HG03280 (cell line): Measurements from ENCODE around the gene PRKG1.

Experiments used
- ATAC-seq: cut with Tn5 transposase; IDR thresholded peaks from one replicate; pipeline ENCODE4 v1.9.1; 2021; ENCODE audit warnings: mild to moderate bottlenecking, moderate library complexity; ENCODE audit not compliant: unreplicated experiment

Gene PRKG1

DNA sequence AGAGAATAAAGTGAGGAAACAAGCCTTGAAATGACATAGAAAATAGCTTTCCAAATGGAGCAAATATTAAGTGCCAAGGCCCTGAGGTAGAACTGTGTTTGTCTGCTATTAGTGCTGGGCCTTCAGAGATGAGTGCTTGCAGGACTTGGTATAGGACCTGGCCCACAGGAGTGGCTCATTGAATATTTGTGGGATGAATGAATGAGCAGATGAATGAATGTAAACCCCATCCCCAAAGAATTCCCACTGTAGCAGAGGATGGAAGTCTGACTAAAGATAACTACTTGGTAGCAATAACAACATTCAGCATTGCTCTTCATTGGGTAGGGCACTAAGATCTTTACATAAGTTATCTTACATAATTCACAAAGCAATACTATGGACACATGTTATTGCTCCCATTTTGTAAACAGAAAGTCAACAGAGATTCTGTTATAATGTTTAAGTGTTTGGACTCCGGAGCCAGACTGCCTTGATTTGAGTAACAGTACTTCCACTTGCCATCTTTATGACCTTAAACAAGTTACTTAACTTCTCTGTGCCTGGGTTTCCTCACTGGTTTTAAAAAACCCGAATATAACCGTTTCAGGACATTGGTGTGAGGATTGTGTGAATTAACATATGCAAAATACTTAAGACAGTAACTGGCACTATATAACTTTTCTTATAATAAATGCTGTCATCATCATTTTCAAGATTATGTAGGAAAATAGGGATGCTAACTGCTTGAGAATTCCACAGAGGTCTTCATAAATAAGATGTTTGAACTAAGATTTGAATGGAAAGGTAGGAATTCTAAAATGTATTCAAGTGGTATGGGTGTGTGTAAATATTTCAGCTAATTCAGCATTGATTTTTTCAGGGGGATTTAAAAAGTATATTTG is 141.9 kb downstream of the PRKG1 start:
- ATAC-seq = no peak

DNA sequence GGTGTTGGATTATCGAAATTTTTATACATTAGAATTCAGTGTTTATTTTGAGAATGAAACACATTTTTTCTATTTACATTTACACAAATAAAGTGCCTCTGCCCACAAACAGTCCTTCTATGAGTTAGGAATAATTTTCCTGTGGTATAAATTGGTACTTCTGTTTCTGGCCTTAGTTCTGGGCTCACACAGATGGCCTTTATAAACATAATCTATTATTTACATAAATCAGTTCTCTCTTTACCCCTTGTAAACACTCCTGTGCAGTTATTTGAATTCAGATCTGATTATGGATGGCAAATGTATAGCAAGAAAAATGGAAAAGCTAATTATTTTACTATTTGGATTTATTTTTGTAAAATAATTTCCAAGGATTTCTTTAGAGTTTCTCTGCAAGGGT is 143.2 kb downstream of the PRKG1 start:
- no peak for ATAC-seq

DNA sequence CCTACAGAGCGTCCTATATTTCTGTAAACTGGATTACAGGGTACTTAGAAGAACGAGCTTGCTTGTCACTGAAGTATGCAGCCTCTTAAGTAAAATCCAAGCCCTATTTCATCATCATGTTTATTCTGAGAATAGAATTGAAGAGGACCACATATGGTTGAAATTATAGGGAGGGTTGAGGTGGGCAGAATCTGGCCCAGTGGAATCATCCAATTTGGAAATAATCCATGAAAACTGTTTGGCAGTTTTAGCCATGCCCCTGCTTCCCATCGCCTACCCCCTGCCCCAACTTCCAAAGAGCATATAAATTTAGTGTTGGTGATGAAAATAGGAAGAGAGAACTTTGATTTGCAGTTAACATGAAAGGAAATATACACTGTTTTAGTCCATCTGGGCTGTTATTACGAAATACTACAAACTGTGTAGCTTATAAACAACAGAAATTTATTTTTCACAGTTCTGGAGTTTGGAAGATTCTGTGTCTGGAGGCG is 150.4 kb downstream of the PRKG1 start:
- ATAC-seq = no peak

GRCh38 chr10:51227897-51228713 is 153.8 kb downstream of the PRKG1 start:
- no peak for ATAC-seq

DNA sequence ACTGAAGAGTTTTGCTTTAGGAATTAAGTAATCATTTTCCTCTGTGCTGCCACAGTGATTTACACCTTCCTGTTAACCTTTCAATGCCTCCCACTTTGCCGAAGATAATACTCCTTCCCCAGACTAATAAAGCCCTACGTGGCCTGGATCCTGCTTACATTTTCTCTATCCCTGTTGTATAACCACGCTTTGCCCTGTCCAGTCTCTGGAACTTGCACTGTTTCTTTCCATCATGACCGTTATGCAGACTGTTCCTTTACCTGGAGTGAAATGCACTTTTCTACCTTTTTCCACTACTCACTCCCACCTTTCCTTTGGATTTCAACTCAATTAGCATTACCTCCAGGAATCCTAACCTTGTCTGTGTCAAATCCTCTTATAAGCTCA is 154.4 kb downstream of the PRKG1 start:
- no peak for ATAC-seq

- ATAC-seq = no peak
These were observed 156.7 kb downstream of the PRKG1 start for GRCh38 chr10:51230887-51231585.

DNA sequence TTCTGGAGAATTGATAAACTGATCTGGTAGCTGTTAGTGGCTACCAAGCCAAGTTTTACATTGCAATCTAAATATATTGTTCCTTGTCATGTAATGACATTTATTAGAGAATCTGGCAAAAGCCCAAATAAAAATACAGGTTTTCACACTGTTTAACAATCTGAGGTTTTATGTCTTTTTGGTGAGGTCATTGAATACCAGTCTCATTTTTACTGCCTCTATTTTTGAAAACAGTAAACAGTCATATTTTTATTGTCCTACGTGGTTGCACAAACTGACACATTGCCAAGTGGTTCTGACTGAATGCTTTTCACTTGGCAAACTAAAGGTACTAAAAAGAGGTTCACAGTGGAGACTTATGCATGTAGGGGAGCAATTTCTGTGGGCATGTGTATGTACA is 157.5 kb downstream of the PRKG1 start:
- ATAC-seq = no peak

DNA sequence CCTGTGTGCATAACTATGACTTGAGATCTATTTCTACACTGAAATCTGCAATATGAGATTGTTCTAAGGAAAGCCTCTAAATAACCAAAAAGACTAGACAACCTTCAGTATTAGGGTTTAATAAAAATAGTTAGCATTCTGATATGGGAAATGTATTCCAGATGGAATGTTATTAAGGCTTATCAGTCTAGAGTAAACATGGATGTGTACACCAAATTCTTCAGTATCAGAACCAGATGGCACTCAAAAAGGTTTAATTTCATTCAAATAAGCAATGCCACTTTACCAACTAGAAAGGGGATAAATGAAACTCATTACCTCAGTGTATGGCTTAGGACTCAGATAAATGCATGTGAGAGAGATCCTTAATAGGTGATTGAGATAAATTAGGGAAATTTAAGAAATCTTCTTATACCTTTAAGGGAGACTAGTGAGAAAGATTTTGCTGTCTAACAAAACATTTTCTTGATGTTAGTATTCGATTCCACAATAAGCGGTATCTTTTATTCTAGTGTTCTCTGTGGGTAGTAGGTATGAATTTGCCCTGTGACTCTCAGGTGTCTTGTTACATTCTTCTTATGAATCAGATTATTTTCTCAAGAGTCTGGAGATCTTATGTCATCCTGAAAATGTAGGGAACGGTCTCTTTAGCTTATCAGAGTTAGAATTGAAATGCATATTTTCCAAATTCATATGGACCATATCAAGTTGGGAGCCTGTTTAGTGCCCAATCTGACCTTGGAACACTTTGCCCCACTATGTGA is 159.2 kb downstream of the PRKG1 start:
- no peak for ATAC-seq

DNA sequence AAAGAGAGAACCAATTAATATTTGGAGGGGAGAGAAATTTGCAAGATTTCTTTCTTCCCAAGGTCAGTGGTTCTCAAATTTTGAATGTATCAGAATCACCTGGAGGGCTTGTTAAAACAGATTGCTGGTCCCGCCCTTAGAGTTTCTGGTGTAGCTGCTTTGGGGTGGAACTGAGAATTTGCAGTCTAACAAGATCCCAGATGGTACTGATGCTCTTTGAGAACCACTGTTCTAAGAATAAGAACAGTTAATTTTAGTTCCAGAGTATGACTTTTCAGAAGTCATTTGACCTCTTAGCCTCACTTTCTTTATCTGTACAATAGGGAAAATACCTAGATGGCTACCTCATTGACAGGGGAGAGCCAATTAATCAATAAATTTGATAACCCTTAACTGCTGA is 161.6 kb downstream of the PRKG1 start:
- ATAC-seq = peak; percentile 55

GRCh38 chr10:51239006-51239405 is 164.7 kb downstream of the PRKG1 start:
- no peak for ATAC-seq

DNA sequence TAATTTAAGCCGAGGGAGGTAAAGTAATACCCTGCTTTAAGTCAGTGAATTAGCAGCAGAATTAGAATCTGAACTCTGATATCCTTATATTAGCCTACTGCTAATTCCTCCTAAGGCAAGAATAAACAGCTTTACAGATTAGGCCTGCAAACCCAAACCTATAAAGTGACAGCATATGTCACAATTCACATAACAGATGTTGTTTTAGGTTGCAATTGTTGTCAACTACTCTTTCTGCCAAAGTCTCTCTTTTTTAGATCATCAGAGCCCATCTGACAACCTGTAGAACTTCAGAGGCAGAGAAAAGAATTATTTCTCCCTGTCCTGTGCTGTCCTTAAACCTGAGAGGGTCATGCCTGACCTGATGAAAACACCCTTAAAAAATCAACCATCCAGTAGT is 167.2 kb downstream of the PRKG1 start:
- no peak for ATAC-seq

DNA sequence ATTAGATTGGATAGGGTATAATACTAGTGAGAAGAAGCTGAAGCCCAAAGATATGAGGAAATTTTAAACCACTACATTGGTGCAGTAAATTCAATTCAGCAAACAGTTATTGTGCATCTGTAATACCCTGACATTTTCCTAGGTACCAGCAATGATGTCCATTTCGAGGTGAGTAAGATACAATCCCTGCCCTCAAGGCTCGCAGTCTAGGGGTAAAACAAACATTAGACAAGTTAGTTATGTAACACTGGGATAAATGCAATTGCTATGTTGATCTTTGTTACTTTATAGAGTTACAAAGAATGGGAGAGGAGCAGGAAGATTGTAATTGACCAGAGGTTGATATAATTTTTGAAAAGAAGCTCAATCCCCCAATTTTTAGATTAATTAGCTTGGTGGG is 168.1 kb downstream of the PRKG1 start:
- no peak for ATAC-seq

DNA sequence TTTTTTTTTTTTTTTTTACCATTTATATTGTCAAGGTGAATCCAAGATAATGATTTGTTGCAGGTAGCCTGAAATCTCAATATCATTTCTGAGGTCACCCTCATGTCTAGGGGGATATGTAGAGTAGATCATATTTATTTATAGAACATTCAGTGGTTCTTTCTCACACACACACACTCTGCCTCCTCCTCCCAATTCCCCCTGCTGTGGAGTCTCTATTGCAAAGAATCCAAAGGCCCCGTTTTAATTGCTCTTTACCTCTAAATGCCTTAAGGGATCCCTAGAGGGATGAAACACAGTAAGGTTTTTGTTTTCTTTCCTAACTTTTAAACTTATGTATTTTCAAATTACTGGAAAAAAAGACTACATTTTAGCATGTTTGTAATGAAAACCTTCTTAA is 170.0 kb downstream of the PRKG1 start:
- ATAC-seq = no peak

DNA sequence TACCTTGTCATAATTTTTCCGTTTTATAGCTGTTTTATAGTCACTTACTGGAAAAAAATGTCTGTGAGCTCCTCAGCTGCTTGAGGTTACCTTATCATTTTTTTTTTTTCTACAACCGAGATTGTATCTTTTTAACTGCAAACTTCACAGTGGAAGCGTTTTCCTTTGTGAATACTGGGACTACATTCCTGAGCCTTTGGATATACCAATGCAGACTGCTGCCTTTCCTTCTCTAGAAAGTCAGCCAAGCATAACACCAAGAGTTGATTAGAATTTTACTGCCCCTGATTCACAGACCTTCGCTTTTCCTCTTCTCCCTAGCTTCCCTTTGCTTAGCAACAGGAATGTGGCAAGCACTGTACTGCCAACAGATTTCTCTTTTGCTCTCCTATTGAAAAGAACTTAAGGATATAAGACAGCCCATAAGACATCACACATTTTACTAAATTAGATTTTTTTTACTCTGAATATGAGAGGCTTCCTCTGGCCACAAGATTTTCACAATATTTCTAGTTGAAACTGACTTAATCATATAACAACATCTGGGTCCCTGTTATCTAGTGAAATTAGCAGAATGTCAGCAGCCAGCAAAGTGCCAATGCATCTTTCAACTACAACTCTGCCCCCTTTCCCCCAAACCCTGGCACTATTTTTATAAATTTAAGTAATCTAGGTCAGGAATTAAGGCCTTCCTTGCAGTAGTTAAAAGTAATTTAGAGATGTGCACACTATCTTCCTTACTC is 170.6 kb downstream of the PRKG1 start:
- no peak for ATAC-seq

DNA sequence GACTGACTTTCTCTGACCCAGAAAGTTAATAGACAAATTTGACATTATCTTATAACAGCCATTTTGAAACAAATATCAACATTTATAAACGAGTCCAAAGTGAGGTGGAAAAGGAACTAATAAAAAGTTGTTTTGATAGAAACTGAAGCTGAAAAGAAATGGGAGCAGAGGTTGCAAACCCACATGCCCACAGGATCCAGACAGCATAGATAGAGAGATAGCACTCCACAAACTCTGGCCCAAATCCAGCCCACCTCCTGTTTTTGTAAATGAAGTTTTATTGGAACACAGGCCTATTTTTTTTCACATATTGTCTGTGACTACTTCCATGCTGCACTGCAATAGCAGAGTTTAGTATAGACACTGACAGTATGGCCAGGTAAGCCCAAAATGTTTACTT is 171.9 kb downstream of the PRKG1 start:
- no peak for ATAC-seq

DNA sequence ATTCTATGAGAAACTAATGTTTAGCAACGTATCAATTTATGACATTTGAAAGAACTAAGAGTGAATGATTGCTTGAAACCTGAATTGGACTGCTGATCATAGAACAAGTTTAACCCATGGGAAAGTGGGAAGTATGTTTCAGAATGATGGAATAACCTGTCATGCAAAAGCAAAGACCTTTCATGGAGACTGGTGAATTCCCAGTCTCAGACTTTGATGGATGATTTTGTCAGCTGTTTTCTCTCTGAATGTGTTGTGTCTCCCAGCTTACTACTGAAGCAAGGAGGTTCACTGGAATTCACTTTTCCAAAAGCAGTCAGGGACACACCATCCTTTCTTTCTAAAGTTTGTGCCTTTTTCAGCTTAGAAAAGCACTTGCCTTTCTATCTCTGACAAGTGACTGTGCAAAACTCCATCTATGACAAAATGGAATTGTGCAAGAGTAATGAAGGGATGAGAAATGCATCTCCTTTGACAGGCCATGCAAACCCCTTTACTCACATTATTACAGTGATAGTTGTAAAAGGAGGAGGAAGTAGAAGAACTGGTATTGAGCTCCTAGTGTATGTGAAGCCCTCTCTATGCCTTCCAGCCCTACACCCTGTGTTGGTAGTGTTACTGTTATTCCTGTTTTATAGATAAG is 176.1 kb downstream of the PRKG1 start:
- ATAC-seq = no peak

DNA sequence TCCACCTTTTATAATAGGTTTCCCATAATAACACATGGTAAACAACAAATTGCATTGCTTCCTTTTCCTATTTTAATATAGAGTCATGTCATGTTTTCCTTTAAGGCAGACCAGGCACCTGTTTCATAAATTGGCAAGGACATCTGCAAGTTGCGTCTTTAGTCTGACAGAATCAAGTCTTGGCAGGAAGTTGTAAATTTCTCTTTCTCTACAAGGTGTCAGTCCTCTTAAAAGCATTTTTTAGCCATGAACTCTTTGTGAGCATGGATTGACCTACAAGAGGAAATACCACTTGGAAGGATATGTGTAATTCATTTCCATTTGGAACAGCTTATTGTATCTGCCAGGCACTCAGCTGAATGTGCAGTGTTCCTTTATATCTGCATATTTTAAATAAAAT is 176.8 kb downstream of the PRKG1 start:
- no peak for ATAC-seq

DNA sequence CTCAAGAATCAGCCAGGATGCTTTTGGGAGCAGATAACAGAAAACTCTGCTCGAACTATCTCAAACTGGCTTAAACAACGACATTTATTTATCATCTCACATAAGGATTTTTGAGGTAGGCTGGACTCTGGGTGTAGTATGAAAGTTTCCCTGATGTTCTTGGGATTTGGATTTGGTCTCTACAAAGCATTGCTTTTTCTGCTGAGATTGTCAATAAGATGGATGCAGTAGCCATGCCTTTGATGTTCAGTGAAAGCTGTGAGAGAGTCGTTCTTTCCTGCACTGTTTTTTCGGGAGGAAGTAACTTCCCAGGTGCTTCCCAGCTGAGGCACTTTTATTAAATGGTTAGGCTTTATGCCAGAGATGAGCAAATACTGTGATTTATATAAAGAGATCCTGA is 181.1 kb downstream of the PRKG1 start:
- no peak for ATAC-seq

- no peak for ATAC-seq
These were observed 183.4 kb downstream of the PRKG1 start for GRCh38 chr10:51257511-51258248.
